Keratinocyte (primary cell): ENCODE measurements around the gene ZBTB44. TPM values are rescaled to one million over a fixed set of nuclear protein-coding genes. Genes with fewer than 3 reads are reported as not detected.

Source experiments
- DNase-seq: peaks from one replicate; pipeline ENCODE4 v3.0.0-alpha.2; 2011; ENCODE audit warnings: low read depth, missing footprints, low spot score
- FAIRE-seq: peaks from 2 replicates; lab custom pipeline; 2011; peaks lifted over from hg19 to GRCh38; lab: Jason Lieb, UNC
- H2AFZ ChIP-seq: 2 replicates; pipeline ENCODE4 v1.6.0; 2012; ENCODE audit warnings: low read length, control low read depth, inconsistent platforms; ENCODE audit not compliant: control insufficient read depth
- H3K27ac ChIP-seq: 2 replicates; pipeline ENCODE4 v1.5.1; 2011; ENCODE audit warnings: low read length; ENCODE audit not compliant: control insufficient read depth, insufficient read depth
- H3K27me3 ChIP-seq: 3 replicates; pipeline ENCODE4 v1.6.0; 2011; ENCODE audit warnings: low read length; ENCODE audit not compliant: control insufficient read depth, insufficient read depth; ENCODE audit errors: extremely low read depth
- H3K36me3 ChIP-seq, 2 experiments: 2 replicates in 1 of 2; 3 replicates in 1 of 2; pipeline ENCODE4 v1.5.1; 2011; ENCODE audit warnings: low read length in 2 of 2, mild to moderate bottlenecking in 1 of 2; ENCODE audit not compliant: control insufficient read depth in 2 of 2, insufficient read depth in 2 of 2; ENCODE audit errors: extremely low read depth in 1 of 2
- H3K4me1 ChIP-seq: 3 replicates; pipeline ENCODE4 v1.5.1; 2011; ENCODE audit warnings: low read length; ENCODE audit not compliant: control insufficient read depth, insufficient read depth; ENCODE audit errors: extremely low read depth
- H3K4me2 ChIP-seq: 3 replicates; pipeline ENCODE4 v1.6.0; 2011; ENCODE audit warnings: low read depth, low read length; ENCODE audit not compliant: control insufficient read depth, insufficient read depth; ENCODE audit errors: extremely low read depth
- H3K4me3 ChIP-seq, 3 experiments: fragments of 200-600 bp in 1 of 3; sonication (generic) in 1 of 3; 2 replicates in 2 of 3; 3 replicates in 1 of 3; pipeline ENCODE4 v1.5.1; 2011 to 2016; ENCODE audit warnings: low read length in 3 of 3, mild to moderate bottlenecking in 3 of 3, control low read depth in 2 of 3, inconsistent platforms in 1 of 3, low read depth in 1 of 3, mixed read lengths in 1 of 3, mixed run types in 1 of 3, moderate library complexity in 1 of 3; ENCODE audit not compliant: control insufficient read depth in 2 of 3, insufficient read depth in 2 of 3; ENCODE audit errors: extremely low read depth in 1 of 3
- H3K79me2 ChIP-seq: 2 replicates; pipeline ENCODE4 v1.6.0; 2012; ENCODE audit warnings: low read length; ENCODE audit not compliant: control insufficient read depth, insufficient read depth
- H3K9ac ChIP-seq: 3 replicates; pipeline ENCODE4 v1.6.0; 2011; ENCODE audit warnings: low read length; ENCODE audit not compliant: control insufficient read depth, insufficient read depth; ENCODE audit errors: extremely low read depth
- H3K9me1 ChIP-seq: 3 replicates; pipeline ENCODE4 v1.6.0; 2011; ENCODE audit warnings: low read length; ENCODE audit not compliant: control insufficient read depth, insufficient read depth; ENCODE audit errors: extremely low read depth
- H3K9me3 ChIP-seq: 2 replicates; pipeline ENCODE4 v1.5.1; 2012; ENCODE audit warnings: low read depth, low read length; ENCODE audit not compliant: control insufficient read depth
- H4K20me1 ChIP-seq: 3 replicates; pipeline ENCODE4 v1.6.0; 2011; ENCODE audit warnings: low read length; ENCODE audit not compliant: control insufficient read depth, insufficient read depth; ENCODE audit errors: extremely low read depth
- CTCF ChIP-seq, 3 experiments: IDR thresholded peaks in 1 of 3; conservative IDR thresholded peaks in 1 of 3; optimal IDR thresholded peaks in 1 of 3; 2 replicates in 2 of 3; 3 replicates in 1 of 3; pipeline versions ENCODE3 to v1.5.1; 2011; ENCODE audit warnings: low read length in 3 of 3, mild to moderate bottlenecking in 3 of 3, moderate library complexity in 2 of 3, control low read depth in 1 of 3, inconsistent platforms in 1 of 3; ENCODE audit not compliant: insufficient read depth in 2 of 3; ENCODE audit errors: extremely low read depth in 1 of 3
- EZH2 ChIP-seq: IDR thresholded peaks from one replicate; pipeline ENCODE4 v1.6.1; 2012; ENCODE audit warnings: inconsistent platforms, mild to moderate bottlenecking, low read length, moderate library complexity
- dilution Hi-C: fragments of 300-500 bp; cut with MboI; formaldehyde crosslinking; loops from one replicate; pipeline ENCODE4 v1.7.0; 2020; ENCODE audit warnings: low sequenced_read_pairs; ENCODE audit not compliant: extremely low pct_ligation_motif_present
- polyA plus RNA-seq, 5 experiments: library from polyadenylated mRNA; depleted of rRNA in 3 of 5; stranded (reverse) in 3 of 5; stranded (forward) in 1 of 5; unstranded in 1 of 5; fragments of >200 nt; gene quantifications; 1 replicate in 1 of 5; 2 replicates in 3 of 5; 3 replicates in 1 of 5; pipeline versions ENCODE4 v1.2.1 to v1.2.3, GENCODE V29; 2011 to 2012; ENCODE audit warnings: missing spikeins in 2 of 5, low read depth in 1 of 5, low replicate concordance in 1 of 5

Gene ZBTB44
- polyA plus RNA-seq, 1 donor (not counting 4 experiments of a cell fraction or from before 2014, with no cell fraction given), result 16.8 TPM

- no peaks in the 10 kb centered on the region for H3K9me1 ChIP-seq
- no peak overlapping the region for H2AFZ ChIP-seq
- dilution Hi-C loops, result no loop called here
- FAIRE-seq, result no peak
- no peaks in the 10 kb centered on the region for H4K20me1 ChIP-seq
- no peaks in the 10 kb centered on the region for H3K27me3 ChIP-seq
- no peak for TF ChIP-seq EZH2
- H3K4me1 ChIP-seq, result no peaks in the 10 kb centered on the region
- H3K4me2 ChIP-seq, result no peak overlapping the region
- H3K4me3 ChIP-seq, result no peak overlapping the region
- H3K79me2 ChIP-seq, result no peaks in the 10 kb centered on the region
- no peak for DNase-seq
- no peak overlapping the region for H3K27ac ChIP-seq
- H3K9ac ChIP-seq, result no peak overlapping the region
- H3K36me3 ChIP-seq, result peaks cover 19 to 42% of the 10 kb centered on the region in 2 experiments
- H3K9me3 ChIP-seq, result no peaks in the 10 kb centered on the region
Measured at GRCh38 chr11:130203766-130204702, 110.7 kb downstream of the ZBTB44 start.

- H3K27ac ChIP-seq, result no peak overlapping the region
- DNase-seq, result no peak
- H3K4me1 ChIP-seq, result no peaks in the 10 kb centered on the region
- H3K9me3 ChIP-seq, result no peaks in the 10 kb centered on the region
- no peak overlapping the region for H2AFZ ChIP-seq
- no peaks in the 10 kb centered on the region for H4K20me1 ChIP-seq
- peaks cover 17 to 40% of the 10 kb centered on the region in 2 experiments for H3K36me3 ChIP-seq
- no peaks in the 10 kb centered on the region for H3K9me1 ChIP-seq
- H3K4me3 ChIP-seq, result no peak overlapping the region
- no peak for FAIRE-seq
- H3K79me2 ChIP-seq, result no peaks in the 10 kb centered on the region
- H3K4me2 ChIP-seq, result no peak overlapping the region
- dilution Hi-C loops, result no loop called here
- H3K27me3 ChIP-seq, result no peaks in the 10 kb centered on the region
- no peak overlapping the region for H3K9ac ChIP-seq
- TF ChIP-seq EZH2 (no peak), CTCF (optimal IDR thresholded peaks at IDR 0.05 in 1 of 3, IDR thresholded peaks at IDR 0.05 in 1 of 3, conservative IDR thresholded peaks at IDR 0.05 in 1 of 3; ENCODE audit: extremely low read depth in 1 of 3, insufficient read depth in 2 of 3, low read length in 3 of 3) (no peak)
Measured at GRCh38 chr11:130202818-130203689, 111.7 kb downstream of the ZBTB44 start.
